Measurements from ENCODE around the gene GABRE. TPM values are rescaled to one million over a fixed set of nuclear protein-coding genes. Genes with fewer than 3 reads are reported as not detected.

Gene GABRE
- total and polyA plus RNA-seq, 2 of the 13 experiments (the other 11 are each of a cell fraction or from before 2014, with no cell fraction given) = 12.2 to 66.2 TPM

- TF ChIP-seq ZNF687 (CRISPR knock-in tag; IDR thresholded peaks at IDR 0.05) = peak; percentile 73
- TF ChIP-seq KDM3A (CRISPR knock-in tag; IDR thresholded peaks at IDR 0.05; ENCODE audit: low read depth) = no peak
- peak; percentile 47; the same call in 1 of the 2 replicates for TF ChIP-seq MXD1 (CRISPR knock-in tag; IDR thresholded peaks at IDR 0.05)
- peak; percentile 35; the same call in 1 of the 2 replicates for TF ChIP-seq SIN3A (IDR thresholded peaks at IDR 0.05; ENCODE audit: borderline replicate concordance, low read depth, low read length)
- no peak for TF ChIP-seq ZNF703 (CRISPR knock-in tag; IDR thresholded peaks at IDR 0.05; ENCODE audit: borderline replicate concordance)
- peak; percentile 46; the same call in 1 of the 2 replicates for TF ChIP-seq PHF8 (CRISPR knock-in tag; IDR thresholded peaks at IDR 0.05)
- TF ChIP-seq ARID2 (CRISPR knock-in tag; IDR thresholded peaks at IDR 0.05; ENCODE audit: borderline replicate concordance) = no peak
- TF ChIP-seq ZBTB14 (CRISPR knock-in tag; IDR thresholded peaks at IDR 0.05) = no peak
- TF ChIP-seq PRPF4 (IDR thresholded peaks at IDR 0.05; ENCODE audit: low read depth, low read length, poor library complexity, severe bottlenecking) = no peak
- TF ChIP-seq ZNF768 (CRISPR knock-in tag; IDR thresholded peaks at IDR 0.05) = no peak
- no peak for TF ChIP-seq REL (CRISPR knock-in tag; conservative IDR thresholded peaks at IDR 0.05)
- TF ChIP-seq KDM4B (CRISPR knock-in tag; IDR thresholded peaks at IDR 0.05) = no peak
- no peak for TF ChIP-seq POGZ (CRISPR knock-in tag; IDR thresholded peaks at IDR 0.05)
- no peak for TF ChIP-seq TERF1 (CRISPR knock-in tag; IDR thresholded peaks at IDR 0.05)
- 0 out of 2 replicates have a peak, but pooled peaks have one; percentile 41 for TF ChIP-seq SRY (CRISPR knock-in tag; IDR thresholded peaks at IDR 0.05)
- 0 out of 4 replicates have a peak, but pooled peaks of 1 of the 2 experiments have one; percentile 28 for TF ChIP-seq ATF4 (CRISPR knock-in tag; IDR thresholded peaks at IDR 0.05)
- peak; percentile 56; the same call in 1 of the 2 replicates for TF ChIP-seq TAF1 (CRISPR knock-in tag; IDR thresholded peaks at IDR 0.05)
- TF ChIP-seq DRAP1 (CRISPR knock-in tag; IDR thresholded peaks at IDR 0.05) = peak; percentile 94
- no peak for TF ChIP-seq ZNF12 (CRISPR knock-in tag; IDR thresholded peaks at IDR 0.05)
- TF ChIP-seq MLLT10 (CRISPR knock-in tag; IDR thresholded peaks at IDR 0.05) = no peak
- TF ChIP-seq KMT2B (CRISPR knock-in tag; IDR thresholded peaks at IDR 0.05) = peak; percentile 34; the same call in 1 of the 2 replicates
Observed at GRCh38 chrX:151974336-151975227, at the start of gene GABRE (continued).

Measured in HepG2 (cell line).